SKM-1 treated with dmso at 0.1 percent for 144 hours (cell line): ENCODE measurements around the gene CUX1.
"Not testable (repeated sequence)": the region's sequence is repeated elsewhere in the genome, so short reads cannot be mapped to it uniquely, and the experiment has no call there.

ENCODE experiments used
- DNase-seq: peaks from one replicate; lab custom pipeline; 2025; ENCODE audit not compliant: unreplicated experiment; lab: John Stamatoyannopoulos, UW

The CUX1 gene

DNA sequence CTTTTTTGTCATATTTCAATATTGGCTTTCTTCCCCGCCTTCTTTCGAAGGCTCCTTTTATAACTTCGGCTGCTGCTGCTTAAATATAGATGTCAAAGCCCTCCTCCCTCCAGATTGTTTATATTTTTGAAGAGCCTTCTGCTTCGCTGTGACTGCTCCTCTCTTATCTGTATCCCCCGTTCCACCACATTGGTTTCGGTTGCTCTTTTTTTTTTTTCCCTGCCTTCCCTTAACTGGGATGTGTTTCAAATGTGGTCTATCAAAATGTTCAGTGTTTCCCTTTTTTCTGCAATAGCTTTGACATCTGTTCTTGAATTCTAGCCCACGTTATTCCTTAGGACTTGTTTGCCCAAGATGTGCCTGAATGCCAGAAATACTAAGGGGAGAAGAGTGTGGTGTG is 96.4 kb downstream of the CUX1 start:
- no peak for DNase-seq

DNA sequence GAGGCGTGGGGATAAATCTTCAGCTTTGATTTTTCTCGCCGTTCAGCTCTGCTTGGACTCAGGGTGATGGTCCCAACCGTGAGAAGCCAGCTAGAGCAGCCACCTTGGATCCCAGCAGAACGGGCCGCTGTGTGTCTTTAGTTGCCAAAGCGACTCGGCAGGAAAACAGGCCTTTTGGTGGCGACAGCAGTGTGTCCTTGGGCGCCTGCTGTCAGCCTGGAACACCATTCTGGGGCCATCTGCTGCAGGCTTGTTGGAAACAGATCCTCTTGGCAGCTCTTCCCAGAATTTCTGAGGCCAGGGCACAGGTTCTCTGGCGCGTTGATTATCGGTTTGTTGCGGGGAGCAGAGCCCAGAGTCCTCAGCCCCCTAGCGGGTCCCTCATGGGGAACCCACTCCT is 97.6 kb downstream of the CUX1 start:
- no peak for DNase-seq

DNA sequence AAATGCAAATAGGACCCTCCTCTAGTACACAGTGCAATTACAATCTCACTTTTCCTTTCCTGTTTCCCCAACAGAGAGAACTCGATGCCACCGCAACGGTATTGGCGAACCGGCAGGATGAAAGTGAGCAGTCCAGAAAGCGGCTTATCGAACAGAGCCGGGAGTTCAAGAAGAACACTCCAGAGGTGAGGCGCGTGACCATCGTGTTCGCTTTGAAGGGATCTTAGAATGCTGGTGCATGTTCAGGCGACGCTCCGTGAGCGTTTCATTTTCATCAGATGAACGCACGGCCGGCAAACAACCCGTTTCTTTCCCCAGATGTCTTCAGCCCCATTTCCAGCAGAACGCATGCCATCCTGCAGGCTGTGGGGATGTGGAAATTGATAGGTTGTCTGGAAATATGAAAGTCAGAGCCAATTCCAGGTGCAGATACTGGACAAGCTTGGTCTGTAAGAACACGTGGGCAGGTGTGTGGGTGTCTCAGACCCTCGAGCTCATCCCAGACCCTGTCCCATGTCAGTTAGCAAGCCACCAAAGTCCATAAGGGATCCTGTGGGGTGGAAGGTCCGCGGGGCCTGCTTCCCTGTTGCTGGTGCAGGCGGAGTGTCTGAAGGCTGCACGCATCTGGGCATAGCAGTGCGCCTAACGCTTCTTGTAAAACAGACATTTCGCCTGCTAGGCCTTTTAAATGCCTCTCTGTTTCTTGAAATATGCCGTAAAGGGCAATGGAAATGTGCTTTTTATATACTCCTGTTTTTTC is 98.8 kb downstream of the CUX1 start:
- no peak for DNase-seq

DNA sequence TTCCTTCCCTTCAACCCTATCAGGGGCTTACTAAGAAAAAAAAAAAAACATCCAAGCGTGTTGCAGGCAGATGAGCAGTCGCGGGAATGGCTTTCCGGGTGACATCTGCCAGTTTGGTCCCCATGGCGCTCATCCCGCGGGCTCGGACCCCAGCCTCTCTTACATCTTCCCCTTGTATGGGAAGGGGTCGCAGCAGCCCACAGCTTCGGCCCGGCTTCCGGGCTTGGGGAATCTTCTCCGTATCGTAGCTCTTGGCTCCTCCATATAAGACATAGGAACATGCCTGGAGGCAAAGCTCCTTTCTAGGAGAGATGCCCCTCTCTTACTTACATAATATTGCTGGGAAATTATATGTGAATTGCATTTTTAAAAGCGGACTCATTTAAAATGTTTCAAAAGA is 99.5 kb downstream of the CUX1 start:
- no peak for DNase-seq

DNA sequence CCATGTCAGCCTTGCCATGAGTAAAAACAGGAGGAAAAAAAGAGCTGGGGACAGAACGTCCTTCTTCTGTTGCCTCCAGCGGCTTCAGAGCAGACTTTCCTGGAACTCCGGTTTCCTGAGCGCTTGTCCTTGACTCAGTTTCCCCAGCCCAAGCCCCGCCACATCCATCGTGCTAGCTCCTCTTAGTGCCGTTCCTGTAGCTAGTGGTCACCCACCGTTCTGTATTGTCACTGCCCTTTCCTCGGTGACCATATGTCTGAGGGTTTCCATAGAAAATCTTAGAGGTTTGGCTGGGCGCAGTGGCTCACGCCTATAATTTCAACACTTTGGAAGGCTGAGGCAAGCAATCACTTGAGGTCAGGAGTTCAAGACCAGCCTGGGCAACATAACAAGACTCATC is 100.1 kb downstream of the CUX1 start:
- no peak for DNase-seq

DNA sequence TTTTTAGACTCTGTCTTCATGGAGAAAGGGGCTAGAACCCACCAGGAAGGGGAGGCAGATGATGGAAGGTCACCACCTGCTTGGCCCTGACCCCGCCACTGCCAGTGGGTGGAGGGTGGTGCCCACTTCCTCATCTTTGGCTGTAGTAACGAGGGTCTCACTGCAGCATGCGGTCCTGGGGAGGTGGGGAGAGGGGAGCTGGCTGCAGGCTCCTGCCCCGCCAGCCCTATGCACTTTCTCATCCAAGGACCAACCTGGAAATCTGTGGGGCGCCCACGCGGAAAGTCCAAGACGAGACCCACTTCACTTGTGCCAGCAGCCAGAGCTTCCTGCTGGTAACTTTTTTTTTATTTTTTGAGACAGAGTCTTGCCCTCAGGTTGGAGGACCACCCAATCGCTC is 101.0 kb downstream of the CUX1 start:
- DNase-seq = no peak

DNA sequence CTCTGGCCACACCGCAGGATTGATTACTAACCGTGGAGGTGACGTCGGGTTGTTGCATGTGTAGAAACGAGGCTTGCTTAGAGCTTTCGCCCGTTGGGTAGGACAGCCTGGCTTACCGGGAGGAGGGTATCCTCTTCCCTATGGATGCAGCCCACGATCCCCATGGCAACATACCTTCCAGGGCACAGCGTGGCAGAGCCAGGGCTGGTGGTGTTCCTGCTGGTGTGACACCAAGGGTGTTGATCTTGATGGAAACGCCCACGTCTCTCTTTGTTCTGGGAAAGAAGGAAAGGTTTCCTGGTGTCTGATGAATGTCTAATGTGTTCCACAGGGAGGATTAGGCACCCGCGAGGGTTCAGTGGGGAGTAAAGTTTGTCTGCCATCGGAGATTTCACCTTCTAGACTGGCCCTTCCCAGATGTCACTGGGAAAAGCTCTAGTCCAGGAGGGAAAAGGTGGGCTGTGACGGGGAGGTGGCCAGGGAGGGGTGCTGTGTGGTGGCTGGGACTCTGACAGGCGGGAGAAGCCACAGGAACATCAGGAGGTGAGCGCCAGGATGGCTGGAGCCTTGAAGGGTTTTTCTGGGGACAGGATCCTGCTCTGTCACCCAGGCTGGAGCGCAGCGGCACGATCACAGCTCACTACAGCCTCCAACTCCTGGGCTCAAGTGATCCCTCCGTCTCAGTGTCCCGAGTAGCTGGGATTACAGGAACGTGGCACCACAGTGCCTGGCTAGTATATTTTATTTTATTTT is 102.1 kb downstream of the CUX1 start:
- DNase-seq = no peak

DNA sequence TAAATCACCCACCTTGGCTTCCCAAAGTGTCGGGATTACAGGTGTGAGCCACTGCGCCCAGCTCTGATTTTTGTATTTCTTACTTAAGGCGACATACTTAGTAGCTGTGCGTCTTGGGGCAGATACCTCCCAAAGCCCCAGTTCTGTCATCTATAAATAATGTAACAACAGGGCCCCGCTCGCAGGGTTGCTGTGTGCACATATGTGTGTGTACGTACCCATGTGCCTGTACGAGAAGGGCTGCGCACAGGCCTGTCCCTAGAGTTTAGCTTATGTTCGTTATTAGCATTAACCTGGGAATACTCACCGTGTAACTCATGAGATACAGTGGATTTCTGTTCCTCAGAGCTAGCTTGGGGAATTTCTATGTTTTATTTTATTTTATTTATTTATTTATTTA is 103.6 kb downstream of the CUX1 start:
- no peak for DNase-seq

DNA sequence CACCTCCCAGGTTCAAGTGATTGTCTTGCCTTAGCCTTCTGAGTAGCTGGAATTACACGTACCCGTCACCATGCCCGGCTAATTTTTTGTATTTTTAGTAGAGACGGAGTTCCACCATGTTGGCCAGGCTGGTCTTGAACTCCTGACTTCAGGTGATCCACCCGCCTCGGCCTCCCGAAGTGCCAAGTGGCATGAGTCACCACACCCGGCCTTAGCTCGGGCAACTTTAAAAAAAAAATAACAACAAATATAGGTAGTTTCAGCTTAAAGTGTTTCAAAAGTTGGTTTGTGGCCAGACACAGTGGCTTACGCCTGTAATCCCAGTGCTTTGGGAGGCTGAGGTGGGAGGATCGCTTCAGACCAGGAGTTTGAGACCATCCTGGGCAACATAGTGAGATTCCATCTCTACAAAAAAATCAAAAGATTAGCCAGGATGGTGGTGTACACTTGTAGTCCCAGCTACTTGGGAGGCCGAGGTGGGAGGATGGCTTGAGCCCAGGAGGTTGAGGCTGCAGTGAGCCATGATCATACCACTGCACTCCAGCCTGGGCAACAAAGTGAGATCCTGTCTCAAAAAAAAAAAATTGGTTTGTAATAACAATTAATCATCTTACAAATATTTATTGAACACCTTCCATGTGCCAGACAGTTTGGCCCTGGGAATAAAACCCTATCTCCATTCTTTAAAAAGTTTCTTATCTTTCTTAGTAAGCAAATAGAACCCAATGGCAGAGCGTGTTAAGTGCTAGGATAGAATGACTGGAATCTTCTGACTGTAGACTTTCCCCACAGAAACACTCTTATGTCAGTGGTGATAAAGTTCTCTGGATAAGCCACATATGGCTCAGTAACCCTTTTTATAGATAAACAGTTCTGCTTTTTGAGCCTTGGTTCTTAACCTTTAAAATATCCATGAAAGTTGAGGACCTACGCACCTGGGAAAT is 104.4 kb downstream of the CUX1 start:
- not testable (repeated sequence) for DNase-seq

DNA sequence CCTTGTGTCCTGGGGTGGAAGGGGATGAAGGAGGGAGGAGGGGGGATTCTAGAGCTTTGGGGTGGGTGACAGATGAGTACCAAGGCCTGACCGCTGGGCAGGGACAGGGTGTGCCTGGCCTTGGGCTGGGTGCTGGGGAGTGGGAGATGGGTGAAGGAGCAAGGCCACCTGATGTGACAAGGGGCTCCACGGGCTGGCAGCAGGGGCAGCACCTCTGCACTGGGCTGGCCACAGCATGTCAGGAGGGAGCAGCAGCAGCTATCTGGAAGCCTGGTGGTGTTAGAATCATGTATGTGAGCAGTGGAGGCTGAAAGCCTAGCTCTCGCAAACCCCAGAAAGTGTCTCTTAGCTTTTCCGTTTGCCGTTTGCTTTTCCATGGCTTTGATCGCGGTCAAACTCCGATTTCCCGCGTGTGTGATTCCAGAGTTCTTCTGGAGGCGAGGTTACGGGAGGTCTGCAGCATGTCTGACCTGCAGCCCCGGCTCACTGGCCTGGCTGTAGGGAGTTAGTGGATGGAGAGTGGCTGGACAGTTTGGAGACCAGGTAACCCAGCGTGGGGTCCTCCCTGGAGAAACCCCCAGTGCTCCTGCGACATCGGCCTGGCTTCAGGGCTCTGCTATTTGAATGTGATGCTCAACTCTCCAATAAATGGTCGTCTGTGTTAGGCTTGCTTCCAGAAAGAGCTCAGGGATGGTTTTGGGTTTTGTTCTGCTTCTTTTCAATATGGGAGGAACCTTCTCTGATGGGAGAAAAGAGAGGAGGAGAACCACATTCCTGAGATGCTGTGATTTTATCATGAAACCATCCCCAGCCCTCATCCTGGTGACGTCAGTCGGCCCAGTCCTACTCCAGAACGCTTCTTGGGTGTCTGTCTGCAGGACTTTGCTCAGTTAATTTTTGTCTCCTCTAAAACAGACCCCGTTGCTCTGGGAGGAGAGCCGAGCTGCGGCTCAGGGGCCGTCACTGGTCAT is 105.5 kb downstream of the CUX1 start:
- no peak for DNase-seq

DNA sequence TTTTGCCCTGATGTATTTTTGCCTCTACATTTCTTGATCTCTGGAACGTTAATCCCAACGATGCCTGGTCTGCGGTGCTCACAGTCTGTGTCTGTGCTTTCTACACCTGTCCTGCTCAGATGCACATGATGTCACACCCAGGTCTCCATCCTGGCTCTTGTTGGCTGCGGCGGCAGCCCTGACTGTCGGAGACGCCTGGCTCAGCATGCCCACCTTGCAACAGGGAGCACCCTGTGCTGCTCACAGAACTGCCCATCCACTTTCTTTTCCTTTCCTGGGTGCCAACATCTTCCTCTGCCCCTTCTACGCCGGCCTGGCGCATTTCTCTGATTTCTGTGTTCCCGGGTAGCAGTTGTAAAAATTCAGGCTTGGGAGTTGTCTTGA is 106.2 kb downstream of the CUX1 start:
- DNase-seq = no peak

DNA sequence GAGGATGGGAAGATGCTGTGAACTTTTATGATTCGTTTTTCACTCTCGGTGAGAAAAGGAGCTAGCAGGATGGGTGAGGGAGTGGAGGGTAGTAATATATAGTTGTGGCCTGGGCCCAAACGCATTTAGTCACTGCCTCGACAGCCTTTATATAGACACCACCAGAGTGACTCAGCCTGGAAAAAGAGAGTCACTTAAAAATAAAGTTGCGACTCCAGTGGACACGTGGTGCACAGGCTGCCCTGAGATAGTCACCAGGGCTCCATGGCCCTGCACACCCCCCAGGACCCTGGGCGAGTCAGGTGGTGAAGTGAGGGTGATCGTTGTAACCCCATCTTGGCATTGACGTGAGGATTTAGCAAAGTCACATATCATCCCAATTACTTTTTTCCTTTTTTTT is 106.7 kb downstream of the CUX1 start:
- no peak for DNase-seq

DNA sequence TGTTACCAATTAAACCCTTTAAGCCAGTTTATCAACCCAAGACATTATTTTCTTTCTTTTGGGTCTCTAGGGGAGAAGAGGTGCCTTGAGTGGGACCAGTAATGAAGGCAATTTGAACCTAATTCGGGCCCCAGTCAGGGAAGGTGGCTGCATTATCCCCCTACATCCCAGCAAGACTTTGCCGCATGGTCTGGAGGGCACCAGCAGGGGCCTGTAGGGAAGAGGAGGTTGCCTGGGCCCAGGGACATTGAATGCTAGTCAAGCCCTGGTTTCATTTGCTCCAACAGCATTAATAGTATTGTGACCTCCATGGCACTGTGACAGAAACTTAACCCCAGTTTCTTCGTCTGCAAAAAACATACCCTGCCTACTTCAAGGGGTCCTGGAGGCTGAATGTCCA is 108.8 kb downstream of the CUX1 start:
- DNase-seq = no peak

DNA sequence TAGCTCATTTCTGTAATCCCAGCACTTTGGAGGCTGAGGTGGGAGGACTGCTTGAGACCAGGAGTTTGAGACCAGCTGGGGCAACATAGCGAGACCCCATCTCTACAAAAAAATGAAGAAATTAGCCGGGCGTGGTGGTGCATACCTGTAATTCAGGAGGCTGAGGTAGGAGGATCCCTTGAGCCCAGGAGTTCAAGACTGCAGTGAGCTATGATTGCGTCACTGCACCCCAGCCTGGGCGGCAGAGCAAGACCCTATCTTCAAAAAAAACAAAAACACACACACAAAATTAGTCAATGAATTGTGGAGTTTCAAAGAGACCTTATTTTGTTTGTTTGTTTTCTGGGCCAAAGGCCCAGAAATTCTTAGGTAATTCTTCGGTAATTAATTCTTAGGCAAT is 110.0 kb downstream of the CUX1 start:
- no peak for DNase-seq

DNA sequence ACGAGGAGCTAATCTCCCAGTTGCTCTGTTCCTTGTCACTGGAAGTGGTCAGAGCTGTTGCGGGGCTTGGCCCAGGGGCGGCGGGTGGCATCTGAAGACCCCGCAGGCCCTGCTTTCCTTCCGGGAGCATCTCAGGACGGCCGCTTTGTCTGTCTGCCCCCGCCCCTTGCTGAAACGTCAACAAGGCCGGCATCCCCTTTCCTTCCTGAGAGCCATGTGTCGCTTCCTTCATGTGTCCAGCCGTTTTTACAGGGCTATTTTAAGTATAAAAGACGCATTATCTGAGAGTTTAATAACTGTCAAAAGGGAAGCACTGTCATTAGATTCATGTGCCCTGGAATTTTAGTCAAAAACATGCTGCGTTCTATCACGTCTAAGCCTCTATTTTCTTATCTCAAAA is 110.4 kb downstream of the CUX1 start:
- no peak for DNase-seq

DNA sequence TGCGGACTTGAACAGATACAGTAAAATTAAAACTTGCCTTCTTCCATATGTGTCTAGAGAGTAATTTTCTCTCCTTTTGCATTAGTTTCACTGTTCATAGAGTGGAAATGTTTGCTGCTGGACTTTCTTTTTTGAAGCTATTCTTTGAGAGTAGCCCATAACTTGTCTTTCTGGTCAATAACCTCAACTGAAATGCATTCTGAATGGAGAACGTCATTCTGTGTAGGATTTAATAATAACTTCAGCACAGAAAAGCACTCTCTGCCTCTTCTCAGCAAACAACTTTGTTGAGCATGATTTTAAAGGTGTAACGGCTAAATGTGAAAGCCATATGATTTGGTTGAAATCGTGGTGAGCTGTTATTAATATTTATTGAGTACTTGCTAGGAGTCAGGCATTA is 111.8 kb downstream of the CUX1 start:
- no peak for DNase-seq

DNA sequence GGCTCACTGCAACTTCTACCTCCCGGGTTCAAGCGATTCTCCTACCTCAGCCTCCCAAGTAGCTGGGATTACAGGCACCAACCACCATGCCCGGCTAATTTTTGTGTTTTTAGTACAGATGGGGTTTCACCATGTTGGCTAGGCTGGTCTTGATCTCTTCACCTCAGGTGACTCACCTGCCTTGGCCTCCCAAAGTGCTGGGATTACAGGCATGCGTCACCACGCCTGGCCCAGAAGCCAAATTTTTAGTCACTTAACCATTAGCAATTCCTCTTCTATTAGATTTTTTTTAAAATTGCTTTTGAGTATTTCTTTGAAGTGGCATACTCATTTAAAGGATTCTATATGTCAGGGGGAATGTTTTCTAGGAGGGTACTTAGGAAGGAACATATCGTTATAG is 112.5 kb downstream of the CUX1 start:
- not testable (repeated sequence) for DNase-seq

DNA sequence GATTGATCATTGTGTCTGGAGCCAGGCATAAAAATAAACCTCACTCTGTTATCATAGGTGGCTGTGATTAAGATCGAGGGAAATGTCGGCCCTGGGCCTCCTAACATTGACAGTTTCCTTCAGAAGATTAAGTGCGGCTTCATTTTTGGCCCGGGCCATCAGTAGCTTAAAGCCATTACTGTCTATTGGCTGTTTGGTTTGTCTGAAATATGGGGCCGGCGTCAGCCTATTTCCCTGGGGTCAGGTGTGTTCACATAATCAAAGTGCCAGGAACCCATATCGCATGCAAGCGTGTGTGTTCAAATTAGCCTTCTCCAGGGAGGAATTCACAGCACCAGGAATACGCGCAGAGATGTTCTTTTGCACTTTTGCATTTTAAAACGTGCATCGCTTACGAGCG is 114.7 kb downstream of the CUX1 start:
- no peak for DNase-seq

DNA sequence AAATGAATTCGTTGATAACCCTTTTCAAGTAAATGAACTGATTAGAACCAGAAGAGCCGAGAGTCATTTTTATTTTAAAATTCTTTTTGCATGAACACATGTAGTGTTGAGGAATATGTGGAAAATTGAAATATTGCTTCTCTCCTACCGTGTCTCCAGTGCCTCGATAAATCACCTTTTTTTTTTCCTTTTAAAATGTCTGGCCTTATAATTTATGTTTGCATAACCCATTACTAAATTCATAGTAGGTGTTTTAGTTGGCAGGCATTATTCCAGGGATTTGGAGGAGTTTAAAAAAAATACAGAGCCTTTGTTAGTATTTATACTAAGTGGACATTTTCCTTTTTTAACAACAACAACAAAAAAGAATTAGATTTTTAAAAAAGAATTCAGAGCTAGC is 115.6 kb downstream of the CUX1 start:
- no peak for DNase-seq

DNA sequence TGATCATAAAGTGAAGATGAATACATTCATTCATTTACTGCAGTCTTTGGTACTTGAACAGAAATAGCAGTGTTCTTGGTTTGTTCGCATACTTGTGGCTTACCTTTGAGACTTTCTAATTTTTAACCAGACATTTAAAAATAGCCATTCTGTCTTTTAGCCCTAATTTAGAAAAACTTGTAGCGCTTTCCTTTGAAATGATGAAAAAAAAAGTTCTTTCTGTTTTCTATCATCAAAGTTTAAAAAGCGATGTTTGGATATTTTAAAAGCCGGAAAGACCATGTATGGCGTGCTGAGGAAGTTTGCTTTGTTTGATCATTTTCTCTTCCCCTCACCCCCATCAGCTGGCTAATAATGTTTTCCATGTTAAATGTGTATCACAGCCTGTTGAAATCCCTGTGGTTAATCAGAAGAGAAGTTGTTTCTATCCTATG is 116.3 kb downstream of the CUX1 start:
- no peak for DNase-seq
